Measurements from ENCODE around the gene ALG11. TPM values are rescaled to one million over a fixed set of nuclear protein-coding genes. Genes with fewer than 3 reads are reported as not detected.
"Not testable (repeated sequence)": the region's sequence is repeated elsewhere in the genome, so short reads cannot be mapped to it uniquely, and the experiment has no call there.

Gene ALG11
- total RNA-seq: 17.8 TPM
- long read RNA-seq, transcript ALG11-202 (4 exons, 2,558 nt): major isoform, 11 of 17 reads
- long read RNA-seq, partial matches to known transcripts: 0 of 17 reads
- long read RNA-seq, other reads (novel, unspliced or antisense): 3 of 17 reads

GRCh38 chr13:52011632-52012511 lies at the start of gene ALG11:
ALG11 (plus strand) TSS chr13:52012398; CDS start chr13:52012419, 21 bp downstream.
- intact Hi-C loops (cut with DNase I): no loop called here
- ATAC-seq (ENCODE audit: poor library complexity): peak; percentile 100
- DNase-seq: peak; percentile 100

GRCh38 chr13:51966186-51966585 lies 46.0 kb upstream of the ALG11 start:
- DNase-seq (no peak), ATAC-seq (ENCODE audit: poor library complexity) (no peak)
- intact Hi-C loops (cut with DNase I): no loop called here

- DNase-seq (no peak), ATAC-seq (ENCODE audit: poor library complexity) (peak; percentile 27)
- intact Hi-C loops (cut with DNase I): no loop called here
These were observed 44.4 kb upstream of the ALG11 start for GRCh38 chr13:51967482-51968446.

GRCh38 chr13:51970349-51970748 lies 41.8 kb upstream of the ALG11 start:
- intact Hi-C loops (cut with DNase I): no loop called here
- DNase-seq: no peak
- ATAC-seq (ENCODE audit: poor library complexity): no peak

GRCh38 chr13:51971520-51972426 lies 40.4 kb upstream of the ALG11 start:
- intact Hi-C loops (cut with DNase I): no loop called here
- no peak for ATAC-seq (ENCODE audit: poor library complexity)
- DNase-seq: no peak

GRCh38 chr13:51974482-51974881 lies 37.7 kb upstream of the ALG11 start:
- intact Hi-C loops (cut with DNase I): no loop called here

GRCh38 chr13:51976423-51976822 lies 35.8 kb upstream of the ALG11 start:
- intact Hi-C loops (cut with DNase I): no loop called here
- ATAC-seq (ENCODE audit: poor library complexity): no peak

More at GRCh38 chr13:51974482-51974881, 37.7 kb upstream of the ALG11 start:
- ATAC-seq (ENCODE audit: poor library complexity): no peak
- DNase-seq: no peak

GRCh38 chr13:51976890-51977289 lies 35.3 kb upstream of the ALG11 start:
- ATAC-seq (ENCODE audit: poor library complexity) (no peak), DNase-seq (no peak)
- intact Hi-C loops (cut with DNase I): no loop called here

More at GRCh38 chr13:51976423-51976822, 35.8 kb upstream of the ALG11 start:
- no peak for DNase-seq

GRCh38 chr13:51977625-51978024 lies 34.6 kb upstream of the ALG11 start:
- no peak for ATAC-seq (ENCODE audit: poor library complexity)
- DNase-seq: no peak
- intact Hi-C loops (cut with DNase I): no loop called here

- ATAC-seq (ENCODE audit: poor library complexity) (peak; percentile 27), DNase-seq (no peak)
- intact Hi-C loops (cut with DNase I): no loop called here
These were observed 33.2 kb upstream of the ALG11 start for GRCh38 chr13:51978796-51979556.

GRCh38 chr13:51980908-51981307 lies 31.3 kb upstream of the ALG11 start:
- no peak for ATAC-seq (ENCODE audit: poor library complexity)
- intact Hi-C loops (cut with DNase I): no loop called here

GRCh38 chr13:51981355-51981754 lies 30.8 kb upstream of the ALG11 start:
- intact Hi-C loops (cut with DNase I): no loop called here
- DNase-seq: no peak

More at GRCh38 chr13:51980908-51981307, 31.3 kb upstream of the ALG11 start:
- no peak for DNase-seq

GRCh38 chr13:51983292-51983691 lies 28.9 kb upstream of the ALG11 start:
- DNase-seq; ATAC-seq (ENCODE audit: poor library complexity); intact Hi-C loops (cut with DNase I): not testable (repeated sequence)

More at GRCh38 chr13:51981355-51981754, 30.8 kb upstream of the ALG11 start:
- ATAC-seq (ENCODE audit: poor library complexity): no peak

- intact Hi-C loops (cut with DNase I); DNase-seq; ATAC-seq (ENCODE audit: poor library complexity): not testable (repeated sequence)
These were observed 27.3 kb upstream of the ALG11 start for GRCh38 chr13:51984904-51985303.

- ATAC-seq (ENCODE audit: poor library complexity) (no peak), DNase-seq (no peak)
- intact Hi-C loops (cut with DNase I): no loop called here
These were observed 23.1 kb upstream of the ALG11 start for GRCh38 chr13:51988988-51989618.

- ATAC-seq (ENCODE audit: poor library complexity) (no peak), DNase-seq (no peak)
- intact Hi-C loops (cut with DNase I): no loop called here
These were observed 18.5 kb upstream of the ALG11 start for GRCh38 chr13:51993713-51994112.
